Ascending aorta (tissue), 2 donors: ENCODE results near the gene CRIP2. TPM values are rescaled to one million over a fixed set of nuclear protein-coding genes. Genes with fewer than 3 reads are reported as not detected.

Source experiments
- DNase-seq, 2 donors: peaks; one replicate each; pipeline ENCODE4 v3.0.0-alpha.2; 2019; ENCODE audit warnings: low spot score in 2 of 2
- H3K27ac ChIP-seq, 2 donors: fragments of 200-600 bp; sonication (generic); one replicate each; pipeline ENCODE4 v1.5.1; 2016 to 2017; ENCODE audit warnings: mild to moderate bottlenecking in 1 of 2
- H3K27me3 ChIP-seq: fragments of 200-600 bp; sonication (generic); one replicate; pipeline ENCODE4 v1.5.1; 2017
- H3K36me3 ChIP-seq, 2 donors: fragments of 200-600 bp; sonication (generic); one replicate each; pipeline ENCODE4 v1.5.1; 2016
- H3K4me1 ChIP-seq, 2 donors: fragments of 200-600 bp; sonication (generic); one replicate each; pipeline ENCODE4 v1.5.1; 2016 to 2017; ENCODE audit warnings: mild to moderate bottlenecking in 1 of 2
- H3K4me3 ChIP-seq, 2 donors: fragments of 200-600 bp; sonication (generic); one replicate each; pipeline ENCODE4 v1.5.1; 2016 to 2017; ENCODE audit warnings: mild to moderate bottlenecking in 1 of 2
- H3K9me3 ChIP-seq, 2 donors: fragments of 200-600 bp; sonication (generic); one replicate each; pipeline ENCODE4 v1.5.1; 2016
- intact Hi-C: fragments of 100-400 bp; cut with DNase I; formaldehyde crosslinking; loops from one replicate; pipeline ENCODE4 v1.15.1; 2023
- total RNA-seq: library from RNA; depleted of rRNA; stranded (reverse); fragments of >200 nt; gene quantifications from one replicate; pipeline ENCODE4 v1.1.0, GENCODE V29; 2016
- TF ChIP-seq, protein P1 (sequence below), 3 experiments: fragments of 200-600 bp in 2 of 3; fragments of 450-650 bp in 1 of 3; sonication (generic) in 2 of 3; IDR thresholded peaks; one replicate each; pipeline ENCODE4 v1.5.1; 2016 to 2019; ENCODE audit warnings: antibody characterized with exemption in 3 of 3, mild to moderate bottlenecking in 1 of 3, moderate library complexity in 1 of 3

The CRIP2 gene
- total RNA-seq, 1 donor from 2014 or later: 665 TPM

- Histone ChIP-seq H3K4me1 (peaks cover 0 to 2% of the 10 kb centered on the region in 2 donors), H3K4me3 (no peak overlapping the region), H3K9me3 (no peaks in the 10 kb centered on the region), H3K27ac (no peak overlapping the region), H3K36me3 (peaks cover 4 to 19% of the 10 kb centered on the region in 2 donors), H3K27me3 (no peaks in the 10 kb centered on the region)
- TF ChIP-seq, protein P1, sequence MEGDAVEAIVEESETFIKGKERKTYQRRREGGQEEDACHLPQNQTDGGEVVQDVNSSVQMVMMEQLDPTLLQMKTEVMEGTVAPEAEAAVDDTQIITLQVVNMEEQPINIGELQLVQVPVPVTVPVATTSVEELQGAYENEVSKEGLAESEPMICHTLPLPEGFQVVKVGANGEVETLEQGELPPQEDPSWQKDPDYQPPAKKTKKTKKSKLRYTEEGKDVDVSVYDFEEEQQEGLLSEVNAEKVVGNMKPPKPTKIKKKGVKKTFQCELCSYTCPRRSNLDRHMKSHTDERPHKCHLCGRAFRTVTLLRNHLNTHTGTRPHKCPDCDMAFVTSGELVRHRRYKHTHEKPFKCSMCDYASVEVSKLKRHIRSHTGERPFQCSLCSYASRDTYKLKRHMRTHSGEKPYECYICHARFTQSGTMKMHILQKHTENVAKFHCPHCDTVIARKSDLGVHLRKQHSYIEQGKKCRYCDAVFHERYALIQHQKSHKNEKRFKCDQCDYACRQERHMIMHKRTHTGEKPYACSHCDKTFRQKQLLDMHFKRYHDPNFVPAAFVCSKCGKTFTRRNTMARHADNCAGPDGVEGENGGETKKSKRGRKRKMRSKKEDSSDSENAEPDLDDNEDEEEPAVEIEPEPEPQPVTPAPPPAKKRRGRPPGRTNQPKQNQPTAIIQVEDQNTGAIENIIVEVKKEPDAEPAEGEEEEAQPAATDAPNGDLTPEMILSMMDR (IDR thresholded peaks at IDR 0.05): no peak
- intact Hi-C loops: no loop called here
- no peak for DNase-seq
These were observed 34.1 kb upstream of the CRIP2 start for GRCh38 chr14:105440554-105440900.

GRCh38 chr14:105440992-105441391 lies 33.6 kb upstream of the CRIP2 start:
- H3K4me3 ChIP-seq: no peak overlapping the region
- no peak overlapping the region for H3K27ac ChIP-seq
- peaks cover 0 to 2% of the 10 kb centered on the region in 2 donors for H3K4me1 ChIP-seq
- no peaks in the 10 kb centered on the region for H3K9me3 ChIP-seq
- peaks cover 4 to 19% of the 10 kb centered on the region in 2 donors for H3K36me3 ChIP-seq
- TF ChIP-seq, protein P1 (IDR thresholded peaks at IDR 0.05): no peak
- DNase-seq: no peak
- intact Hi-C loops: no loop called here
- H3K27me3 ChIP-seq: no peaks in the 10 kb centered on the region

DNA sequence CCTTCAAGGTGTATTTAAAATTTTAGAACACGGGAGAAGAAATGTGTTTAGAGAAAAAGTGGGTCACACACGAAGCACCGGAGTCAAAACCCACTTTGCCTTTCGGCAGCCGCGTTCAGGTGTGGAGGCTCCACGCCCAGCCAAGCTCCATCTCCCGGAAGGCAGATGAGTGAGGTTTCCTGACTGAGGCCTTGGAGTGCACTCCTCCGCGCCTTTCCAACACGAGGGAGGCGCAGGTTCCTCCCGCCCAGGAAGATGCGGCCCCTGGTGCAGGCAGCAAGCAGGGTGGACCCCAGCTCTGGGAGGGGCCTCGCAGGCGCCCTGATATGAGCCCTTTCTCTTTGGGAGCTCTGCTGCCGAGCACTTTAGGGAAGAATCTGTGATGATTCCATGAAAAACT lies 32.5 kb upstream of the CRIP2 start:
- peaks cover 4 to 19% of the 10 kb centered on the region in 2 donors for H3K36me3 ChIP-seq
- H3K4me1 ChIP-seq: no peaks in the 10 kb centered on the region
- H3K27me3 ChIP-seq: no peaks in the 10 kb centered on the region
- no peak for DNase-seq
- H3K4me3 ChIP-seq: no peak overlapping the region
- TF ChIP-seq, protein P1 (IDR thresholded peaks at IDR 0.05): no peak
- H3K27ac ChIP-seq: no peak overlapping the region
- no peaks in the 10 kb centered on the region for H3K9me3 ChIP-seq
- intact Hi-C loops: no loop called here

DNA sequence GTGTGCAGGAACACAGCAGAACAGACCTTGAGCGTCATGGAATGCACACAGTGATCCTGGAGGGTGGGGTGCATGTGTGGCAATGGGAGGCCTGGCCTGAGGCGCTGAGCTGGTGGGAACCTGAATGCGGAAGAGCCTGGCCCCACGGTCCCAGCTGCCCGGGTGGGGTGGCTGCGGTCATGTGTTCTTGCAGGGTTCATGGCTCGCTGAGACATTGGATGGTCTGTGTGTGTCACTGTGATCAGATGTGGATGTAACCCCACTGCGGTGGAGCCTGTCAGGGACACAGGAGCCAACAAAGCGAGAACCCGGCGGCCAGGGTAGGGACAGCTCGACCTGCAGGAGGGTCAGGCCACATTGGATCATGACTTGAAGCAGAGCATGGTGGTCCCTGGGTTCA lies 31.8 kb upstream of the CRIP2 start:
- H3K27ac ChIP-seq: no peak overlapping the region
- H3K9me3 ChIP-seq: no peaks in the 10 kb centered on the region
- no peaks in the 10 kb centered on the region for H3K27me3 ChIP-seq
- intact Hi-C loops: no loop called here
- no peak for DNase-seq
- no peaks in the 10 kb centered on the region for H3K4me1 ChIP-seq
- no peak overlapping the region for H3K4me3 ChIP-seq
- peaks cover 4 to 19% of the 10 kb centered on the region in 2 donors for H3K36me3 ChIP-seq
- TF ChIP-seq, protein P1 (IDR thresholded peaks at IDR 0.05): no peak

- intact Hi-C loops: no loop called here
- no peak overlapping the region for H3K27ac ChIP-seq
- TF ChIP-seq, protein P1 (IDR thresholded peaks at IDR 0.05): no peak
- H3K36me3 ChIP-seq: peaks cover 4 to 14% of the 10 kb centered on the region in 2 donors
- H3K4me1 ChIP-seq: peaks cover 3 to 10% of the 10 kb centered on the region in 2 donors
- H3K9me3 ChIP-seq: no peaks in the 10 kb centered on the region
- DNase-seq: no peak
- H3K27me3 ChIP-seq: no peaks in the 10 kb centered on the region
- no peak overlapping the region for H3K4me3 ChIP-seq
These were observed 29.8 kb upstream of the CRIP2 start for GRCh38 chr14:105444859-105445258.

DNA sequence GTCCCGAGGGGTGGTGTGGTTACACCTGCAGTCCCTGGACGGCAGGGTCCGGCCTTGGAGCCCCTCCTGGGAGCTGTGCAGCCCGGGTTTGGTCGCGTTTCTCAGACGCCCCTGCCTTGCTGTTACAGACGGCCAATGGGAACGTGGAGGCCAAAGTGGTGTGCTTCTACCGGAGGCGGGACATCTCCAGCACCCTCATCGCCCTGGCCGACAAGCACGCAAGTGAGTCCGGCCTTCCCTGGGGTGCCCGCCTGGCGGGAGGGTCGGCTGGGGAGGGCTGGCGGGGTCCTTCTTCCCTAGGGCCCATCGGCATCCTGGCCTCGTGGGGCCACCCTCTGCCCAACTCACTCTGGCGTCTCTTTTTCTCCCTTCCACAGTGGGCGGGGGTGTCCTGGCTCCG lies 29.3 kb upstream of the CRIP2 start:
- Histone ChIP-seq H3K9me3 (no peaks in the 10 kb centered on the region), H3K36me3 (peaks cover 8 to 15% of the 10 kb centered on the region in 2 donors), H3K4me3 (no peak overlapping the region), H3K27ac (no peak overlapping the region), H3K27me3 (no peaks in the 10 kb centered on the region), H3K4me1 (peaks cover 3 to 10% of the 10 kb centered on the region in 2 donors)
- no peak for DNase-seq
- intact Hi-C loops: no loop called here
- TF ChIP-seq, protein P1 (IDR thresholded peaks at IDR 0.05): no peak
